ENCODE results near the gene MRPL19.

DNA sequence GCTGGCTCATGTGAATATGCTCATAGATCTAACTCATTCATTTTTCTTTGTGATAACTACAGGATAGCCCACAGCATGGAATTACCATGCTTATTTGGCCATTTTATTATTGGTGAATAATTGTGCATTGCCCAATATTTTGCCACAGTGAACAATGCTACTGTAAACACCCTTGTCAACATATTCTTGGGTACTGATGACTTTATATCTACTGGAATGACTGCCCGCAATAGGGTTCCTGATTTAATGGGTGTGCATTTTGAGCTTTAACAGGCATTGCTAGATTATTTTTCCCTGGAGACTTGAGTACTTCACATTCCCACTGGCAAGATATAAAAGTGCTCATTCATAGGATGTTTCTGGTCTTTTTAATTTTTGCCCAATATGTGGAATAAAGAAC lies 43.1 kb upstream of the MRPL19 start:
- TF ChIP-seq CTCF (IDR thresholded peaks at IDR 0.05; ENCODE audit: insufficient read depth, low read length) (no peak), POLR2AphosphoS5 (IDR thresholded peaks at IDR 0.05; ENCODE audit: low read depth) (no peak), REST (IDR thresholded peaks at IDR 0.05; ENCODE audit: insufficient replicate concordance, low read depth) (no peak), SPI1 (IDR thresholded peaks at IDR 0.05; ENCODE audit: borderline replicate concordance, low read depth) (no peak)
